ENCODE results near the gene SLC26A2.

DNA sequence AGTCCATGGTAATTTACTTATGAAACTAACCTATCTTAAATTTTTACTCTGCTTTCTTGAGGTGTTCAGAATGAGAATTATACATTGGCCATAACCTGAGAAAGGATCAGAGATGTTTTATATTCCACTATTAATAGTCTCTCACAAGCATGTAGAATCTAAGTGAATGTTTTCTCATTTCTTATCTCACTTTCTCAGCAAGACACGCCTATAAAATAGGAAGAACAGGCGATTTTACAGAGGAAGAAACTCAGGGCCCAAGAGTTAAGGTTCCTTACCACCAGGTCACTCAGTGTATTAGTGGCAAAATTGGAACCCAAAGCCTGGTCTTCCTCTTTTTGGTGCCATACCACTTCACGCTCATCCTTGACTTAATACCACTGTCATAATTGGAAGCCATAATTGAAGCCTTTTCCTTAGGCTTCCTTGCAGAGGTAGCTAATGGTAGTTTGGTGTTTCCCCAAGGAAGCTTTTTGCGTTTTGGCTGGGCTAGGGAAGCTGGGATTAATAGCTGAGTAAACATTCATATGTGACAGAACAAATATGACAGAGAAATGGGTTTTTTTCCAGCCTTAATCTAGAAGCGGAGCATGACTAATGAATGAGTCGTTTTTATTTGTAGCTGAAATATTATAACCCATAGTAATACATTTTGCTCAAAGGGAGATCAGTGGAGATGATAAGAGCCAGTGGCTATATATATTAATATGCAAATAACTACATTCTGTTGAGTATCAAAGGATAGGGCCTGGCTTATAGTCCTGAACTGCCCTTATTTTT, 56.9 kb downstream of the SLC26A2 start:
- TF ChIP-seq, protein P1, sequence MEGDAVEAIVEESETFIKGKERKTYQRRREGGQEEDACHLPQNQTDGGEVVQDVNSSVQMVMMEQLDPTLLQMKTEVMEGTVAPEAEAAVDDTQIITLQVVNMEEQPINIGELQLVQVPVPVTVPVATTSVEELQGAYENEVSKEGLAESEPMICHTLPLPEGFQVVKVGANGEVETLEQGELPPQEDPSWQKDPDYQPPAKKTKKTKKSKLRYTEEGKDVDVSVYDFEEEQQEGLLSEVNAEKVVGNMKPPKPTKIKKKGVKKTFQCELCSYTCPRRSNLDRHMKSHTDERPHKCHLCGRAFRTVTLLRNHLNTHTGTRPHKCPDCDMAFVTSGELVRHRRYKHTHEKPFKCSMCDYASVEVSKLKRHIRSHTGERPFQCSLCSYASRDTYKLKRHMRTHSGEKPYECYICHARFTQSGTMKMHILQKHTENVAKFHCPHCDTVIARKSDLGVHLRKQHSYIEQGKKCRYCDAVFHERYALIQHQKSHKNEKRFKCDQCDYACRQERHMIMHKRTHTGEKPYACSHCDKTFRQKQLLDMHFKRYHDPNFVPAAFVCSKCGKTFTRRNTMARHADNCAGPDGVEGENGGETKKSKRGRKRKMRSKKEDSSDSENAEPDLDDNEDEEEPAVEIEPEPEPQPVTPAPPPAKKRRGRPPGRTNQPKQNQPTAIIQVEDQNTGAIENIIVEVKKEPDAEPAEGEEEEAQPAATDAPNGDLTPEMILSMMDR (tag by site-specific recombination; IDR thresholded peaks at IDR 0.05), result no peak
- TF ChIP-seq, protein P2, sequence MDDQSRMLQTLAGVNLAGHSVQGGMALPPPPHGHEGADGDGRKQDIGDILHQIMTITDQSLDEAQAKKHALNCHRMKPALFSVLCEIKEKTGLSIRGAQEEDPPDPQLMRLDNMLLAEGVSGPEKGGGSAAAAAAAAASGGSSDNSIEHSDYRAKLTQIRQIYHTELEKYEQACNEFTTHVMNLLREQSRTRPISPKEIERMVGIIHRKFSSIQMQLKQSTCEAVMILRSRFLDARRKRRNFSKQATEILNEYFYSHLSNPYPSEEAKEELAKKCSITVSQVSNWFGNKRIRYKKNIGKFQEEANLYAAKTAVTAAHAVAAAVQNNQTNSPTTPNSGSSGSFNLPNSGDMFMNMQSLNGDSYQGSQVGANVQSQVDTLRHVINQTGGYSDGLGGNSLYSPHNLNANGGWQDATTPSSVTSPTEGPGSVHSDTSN (CRISPR knock-in tag; IDR thresholded peaks at IDR 0.05), result no peak
- no peak for TF ChIP-seq ZFP37 (tag by site-specific recombination; IDR thresholded peaks at IDR 0.05)
- TF ChIP-seq SALL2 (tag by site-specific recombination; IDR thresholded peaks at IDR 0.05; ENCODE audit: borderline replicate concordance), result no peak
- TF ChIP-seq, protein P3, sequence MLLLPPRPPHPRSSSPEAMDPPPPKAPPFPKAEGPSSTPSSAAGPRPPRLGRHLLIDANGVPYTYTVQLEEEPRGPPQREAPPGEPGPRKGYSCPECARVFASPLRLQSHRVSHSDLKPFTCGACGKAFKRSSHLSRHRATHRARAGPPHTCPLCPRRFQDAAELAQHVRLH (tag by site-specific recombination; IDR thresholded peaks at IDR 0.05), result no peak
- TF ChIP-seq ZNF24 (tag by site-specific recombination; IDR thresholded peaks at IDR 0.05), result no peak
- no peak for TF ChIP-seq ZNF426 (tag by site-specific recombination; IDR thresholded peaks at IDR 0.05)
- TF ChIP-seq BCL11A (tag by site-specific recombination; IDR thresholded peaks at IDR 0.05; ENCODE audit: low read depth), result no peak
- TF ChIP-seq ZNF785 (tag by site-specific recombination; IDR thresholded peaks at IDR 0.05), result no peak

Data from HEK293 (cell line).